GM18498 (cell line): ENCODE measurements around the gene PPFIBP2.
A peak's percentile ranks its signal among the peaks of the same experiment; 100 is the strongest.

Experiments
- ATAC-seq: cut with Tn5 transposase; IDR thresholded peaks from one replicate; pipeline ENCODE4 v1.9.1; 2021; ENCODE audit warnings: mild to moderate bottlenecking, moderate library complexity; ENCODE audit not compliant: unreplicated experiment

PPFIBP2 gene

DNA sequence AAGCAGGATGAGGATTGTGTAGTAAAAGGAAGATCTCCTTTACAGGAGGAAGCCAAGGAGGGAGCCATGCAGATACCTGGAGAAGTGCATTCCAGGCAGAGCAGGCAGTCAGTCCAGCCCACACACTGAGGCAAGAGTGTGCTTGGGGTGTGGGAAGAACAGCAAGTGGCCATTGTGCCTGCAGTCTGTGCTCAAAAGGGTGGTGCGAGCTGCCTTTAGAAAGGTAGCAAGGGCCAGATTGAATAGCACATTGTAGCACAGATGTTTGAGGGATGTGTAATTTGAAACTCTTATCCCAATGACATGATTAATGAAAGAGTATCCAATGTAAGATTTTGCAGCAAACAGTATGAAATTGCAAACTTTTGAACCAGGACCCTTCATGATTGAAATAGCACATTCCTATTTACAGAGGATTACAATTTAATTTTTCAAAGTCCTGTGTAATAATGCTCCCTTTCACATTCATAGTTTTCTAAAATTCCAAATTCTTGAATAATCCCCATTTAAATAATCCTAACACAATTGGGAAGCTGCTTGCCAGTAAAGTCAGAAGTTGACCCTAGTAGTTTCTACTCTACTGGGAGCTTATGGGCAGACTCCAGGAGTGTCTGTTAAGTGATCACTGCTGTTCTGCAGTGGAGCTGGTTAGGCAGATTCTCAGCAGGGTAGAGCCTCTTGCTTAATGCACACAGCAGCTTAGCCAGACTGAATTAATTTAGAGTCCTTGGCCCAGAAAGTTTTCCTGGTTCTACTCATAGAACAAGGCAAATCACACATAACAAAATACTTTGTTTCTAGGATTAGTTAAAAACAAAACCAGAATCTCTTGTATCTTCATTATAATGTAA lies 81.4 kb downstream of the PPFIBP2 start:
- ATAC-seq: no peak

DNA sequence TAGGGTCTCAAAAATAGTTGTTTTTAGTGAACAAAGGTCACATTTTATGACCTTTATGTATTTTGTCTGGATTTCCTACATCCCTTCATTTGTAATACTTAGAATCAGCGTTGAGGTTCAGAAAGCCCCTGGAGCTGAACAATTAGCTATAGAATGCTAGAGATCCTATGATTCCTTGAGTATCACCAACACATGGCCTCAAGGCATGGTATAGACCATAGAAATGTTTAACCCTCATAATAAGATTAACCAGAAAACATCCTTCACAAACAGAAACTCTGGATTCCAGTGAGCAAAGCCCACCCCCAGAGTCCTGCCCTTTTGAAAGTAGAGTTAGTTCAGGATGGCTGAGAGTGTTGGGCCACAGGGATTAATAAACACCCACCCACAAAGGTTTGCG lies 82.2 kb downstream of the PPFIBP2 start:
- no peak for ATAC-seq

DNA sequence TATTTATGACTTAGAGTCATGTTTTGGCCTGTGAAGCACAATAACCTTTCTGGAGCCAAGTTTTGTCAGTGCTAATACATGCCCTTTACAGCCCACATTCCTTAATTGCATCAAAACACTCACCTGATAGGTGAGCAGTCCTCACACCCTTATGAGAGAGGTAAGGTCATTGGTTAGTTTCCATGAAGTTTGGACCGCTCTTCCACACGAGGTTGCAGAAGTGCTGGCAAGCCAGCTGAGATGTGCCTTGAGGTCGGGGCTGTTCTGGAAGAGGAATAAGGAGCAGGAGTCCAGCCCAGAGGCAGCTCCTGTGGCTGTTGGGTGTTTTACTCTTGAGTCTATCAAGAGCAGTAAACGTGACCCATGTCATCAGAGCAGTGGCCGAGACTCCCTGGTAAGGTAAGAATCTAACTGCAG lies 83.2 kb downstream of the PPFIBP2 start:
- no peak for ATAC-seq

DNA sequence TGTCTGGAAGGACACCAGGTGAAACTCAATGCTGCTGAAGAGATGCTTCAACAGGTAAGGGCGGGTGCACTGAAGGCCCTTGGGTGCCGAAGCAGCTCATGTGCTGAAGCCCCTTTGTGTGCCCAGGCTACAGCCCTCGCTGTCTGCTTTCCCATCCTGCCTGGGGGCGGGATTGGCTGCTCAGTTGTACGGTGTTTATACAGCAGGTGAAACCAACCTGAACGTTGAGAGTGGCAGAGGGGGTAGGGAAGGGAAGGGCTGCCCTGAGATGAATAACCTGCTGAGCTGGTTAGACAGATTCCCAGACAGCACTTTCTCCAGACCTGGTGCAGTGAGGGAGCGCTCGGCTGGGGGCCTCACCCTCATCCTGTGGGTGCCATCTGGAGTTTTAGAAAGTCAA lies 83.8 kb downstream of the PPFIBP2 start:
- no peak for ATAC-seq

DNA sequence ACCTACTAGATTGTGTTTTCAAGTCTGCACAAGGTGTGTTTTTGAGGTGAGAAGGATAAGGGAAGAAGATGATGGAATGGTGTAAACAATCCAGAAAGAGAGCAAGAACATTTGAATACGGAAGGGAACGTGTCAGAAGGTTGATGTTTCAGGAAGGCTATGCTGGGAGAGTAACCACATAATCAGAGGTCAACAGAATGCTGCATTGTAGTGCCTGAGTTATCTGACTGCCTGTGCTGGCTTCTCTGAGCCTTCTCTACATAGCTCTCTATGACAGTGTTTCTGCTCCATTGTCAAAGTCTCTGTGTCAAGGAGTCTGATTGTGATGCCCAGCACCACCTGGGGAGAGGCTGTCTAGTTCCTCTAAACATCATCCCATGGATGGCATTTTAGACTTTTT lies 85.4 kb downstream of the PPFIBP2 start:
- ATAC-seq: no peak

GRCh38 chr11:7600205-7600775 lies 86.5 kb downstream of the PPFIBP2 start:
- no peak for ATAC-seq

GRCh38 chr11:7603031-7603781 lies 89.4 kb downstream of the PPFIBP2 start:
- no peak for ATAC-seq

GRCh38 chr11:7604331-7604955 lies 90.6 kb downstream of the PPFIBP2 start:
- ATAC-seq: no peak

DNA sequence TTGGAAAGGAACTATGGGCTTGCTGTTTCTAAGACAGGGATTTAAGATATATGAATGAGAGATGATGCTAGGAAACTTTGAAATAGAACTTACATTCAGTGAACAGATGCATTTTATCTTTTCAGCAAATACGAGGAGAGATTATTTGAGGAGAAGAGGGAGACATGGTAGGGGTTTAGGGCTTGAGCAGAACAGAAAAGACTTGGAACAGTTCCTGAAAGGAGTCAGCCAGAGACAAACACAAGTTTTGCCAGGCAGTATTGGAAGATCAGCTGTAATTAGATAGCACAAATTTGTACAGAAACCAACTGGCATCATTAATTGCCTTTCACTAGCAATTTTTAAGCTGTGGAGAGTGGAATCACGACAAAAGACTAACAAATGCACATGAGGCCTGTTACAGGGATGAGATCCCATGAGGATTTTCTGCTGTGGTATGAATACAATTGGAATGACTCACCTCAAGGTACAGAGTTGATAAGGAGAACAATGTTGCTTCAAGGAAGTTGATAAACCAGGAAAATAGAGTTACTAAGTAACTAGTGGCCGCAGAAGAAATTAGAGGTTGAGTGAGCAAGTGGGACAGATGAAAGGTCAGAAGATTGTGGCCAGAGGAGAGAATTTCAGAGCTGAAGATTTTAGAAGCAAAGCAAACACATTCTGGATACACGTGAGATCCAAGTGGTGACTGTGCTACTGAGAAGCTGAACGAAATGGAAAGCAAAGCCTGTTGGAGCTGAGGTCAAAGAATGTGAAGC lies 91.6 kb downstream of the PPFIBP2 start:
- ATAC-seq: no peak

GRCh38 chr11:7606496-7606895 lies 92.7 kb downstream of the PPFIBP2 start:
- no peak for ATAC-seq

GRCh38 chr11:7609015-7609414 lies 95.2 kb downstream of the PPFIBP2 start:
- ATAC-seq: no peak

- ATAC-seq: no peak
These were observed 95.7 kb downstream of the PPFIBP2 start for GRCh38 chr11:7609521-7609920.

DNA sequence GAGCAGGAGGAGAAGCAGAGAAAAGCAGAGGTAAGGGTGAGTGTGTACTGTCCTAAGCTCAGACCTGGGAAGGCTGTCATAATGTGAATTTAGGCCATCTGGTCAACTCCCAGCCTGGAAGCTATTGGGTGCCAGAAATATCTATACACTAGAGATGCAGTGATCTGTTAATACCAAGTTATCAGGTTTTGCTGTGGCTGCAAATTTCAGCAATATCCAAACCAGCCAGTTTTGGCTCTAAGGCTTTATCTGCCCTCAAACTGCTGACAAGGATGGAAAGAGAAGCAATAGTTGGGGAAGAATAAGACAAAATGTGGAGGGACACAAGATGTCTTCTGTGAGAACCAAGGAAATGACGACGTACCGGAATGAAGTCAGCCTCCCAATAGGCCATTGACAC lies 96.6 kb downstream of the PPFIBP2 start:
- ATAC-seq: no peak

DNA sequence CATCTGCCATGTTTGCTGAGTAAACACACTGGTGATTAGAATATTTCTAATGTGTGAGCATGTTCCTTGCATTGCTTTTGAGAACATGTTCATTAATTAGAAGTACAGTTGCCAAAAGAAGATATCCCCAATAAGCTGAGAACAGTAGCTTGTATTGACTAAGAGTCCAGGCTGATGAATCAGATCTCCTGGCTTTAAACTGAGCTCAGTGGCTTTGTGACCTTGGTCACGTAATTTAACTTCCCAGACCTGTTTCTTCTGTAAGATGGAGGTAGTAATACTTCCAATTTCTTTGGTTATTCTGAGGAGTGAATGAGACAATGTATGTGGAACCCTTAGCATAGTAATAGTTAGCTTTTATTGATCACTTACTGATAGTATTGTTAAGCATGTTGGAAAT lies 97.6 kb downstream of the PPFIBP2 start:
- ATAC-seq: no peak

GRCh38 chr11:7612056-7612660 lies 98.4 kb downstream of the PPFIBP2 start:
- no peak for ATAC-seq

DNA sequence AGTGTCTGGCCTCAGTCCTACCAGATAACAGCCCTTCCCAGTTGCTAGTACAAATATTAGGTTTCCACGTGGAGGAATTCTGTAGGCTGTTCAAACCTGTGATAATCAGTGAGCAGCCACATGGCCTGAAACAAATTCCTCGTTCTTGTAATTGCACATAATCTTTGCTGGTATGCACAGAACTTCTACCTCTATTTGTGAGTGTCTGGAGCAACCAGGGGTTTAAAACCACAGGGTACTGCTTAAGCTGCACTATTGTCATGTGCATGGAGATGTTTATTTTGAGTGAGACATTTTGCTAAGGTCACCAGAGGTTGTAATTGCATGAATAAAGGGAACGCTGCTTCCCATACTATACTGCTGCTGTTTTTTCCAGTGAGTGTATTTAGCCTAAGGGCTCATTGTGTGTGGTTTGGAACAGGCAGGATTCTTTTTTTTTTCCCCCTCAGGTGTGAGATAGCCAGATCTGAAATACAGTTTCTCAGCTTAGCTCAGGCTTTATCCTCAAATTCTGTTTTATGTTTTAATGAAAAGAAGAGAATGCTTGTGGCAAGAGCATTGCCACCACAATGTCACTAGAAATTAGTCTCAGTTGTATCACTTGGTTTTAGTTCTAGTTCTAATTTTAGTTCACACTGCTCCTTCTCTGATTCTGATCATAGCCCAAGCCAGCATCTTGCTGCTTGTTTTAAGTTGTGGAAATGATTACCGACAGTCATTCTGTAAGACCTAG lies 99.0 kb downstream of the PPFIBP2 start:
- peak; percentile 54 for ATAC-seq

DNA sequence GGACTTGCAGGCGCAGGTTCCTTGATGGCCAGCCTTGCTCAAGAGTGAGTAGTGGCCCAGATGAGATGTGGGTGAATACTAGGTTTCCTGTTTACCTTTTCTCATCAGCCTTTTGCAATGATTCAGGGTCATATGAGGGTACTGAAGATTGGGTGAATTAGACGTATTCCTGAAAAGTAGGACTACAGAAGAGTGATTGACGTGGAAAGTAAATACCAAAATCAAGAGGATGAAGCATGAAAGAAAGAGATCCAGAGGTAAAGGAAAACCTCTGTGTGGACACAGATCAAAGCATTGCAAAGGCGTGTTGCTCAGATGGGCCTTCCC lies 99.6 kb downstream of the PPFIBP2 start:
- no peak for ATAC-seq

DNA sequence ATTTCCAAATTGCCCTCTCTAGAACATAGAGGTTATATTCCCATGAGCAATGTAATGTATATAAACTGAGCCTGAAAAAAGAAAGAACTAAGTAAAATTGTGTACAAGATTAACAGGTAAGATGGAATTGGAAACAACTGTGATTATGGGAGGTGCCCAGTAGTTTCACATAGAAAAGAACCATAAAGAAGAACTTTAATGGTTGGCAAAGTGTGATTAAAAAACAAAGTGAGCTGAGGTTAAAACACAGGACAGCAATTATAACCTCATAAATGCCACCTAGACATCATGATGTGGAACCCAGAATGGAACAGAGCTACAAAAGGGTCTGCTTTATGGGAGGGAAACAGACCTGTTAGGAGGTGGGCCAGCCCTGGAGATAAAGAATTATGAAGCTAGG lies 100.9 kb downstream of the PPFIBP2 start:
- no peak for ATAC-seq

DNA sequence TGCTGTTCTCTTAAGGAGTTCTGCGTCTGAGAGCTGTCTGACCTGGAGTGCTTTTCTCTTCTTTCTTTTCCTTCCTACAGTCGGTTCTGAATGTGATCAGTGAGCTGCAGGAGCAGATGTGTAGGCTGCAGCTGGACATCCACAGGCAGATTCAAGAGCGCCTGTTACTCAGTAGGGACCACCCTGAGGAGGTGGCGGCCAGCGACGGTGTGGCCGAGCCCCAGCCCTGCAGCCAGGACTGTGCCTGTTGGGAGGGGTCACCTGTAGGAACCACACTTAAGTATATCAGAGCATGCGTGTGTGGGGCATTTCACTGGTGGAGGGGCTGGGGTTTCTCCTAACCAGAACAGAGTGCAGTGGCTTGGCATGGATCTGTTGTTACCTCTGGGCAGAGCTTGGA lies 103.2 kb downstream of the PPFIBP2 start:
- ATAC-seq: no peak

DNA sequence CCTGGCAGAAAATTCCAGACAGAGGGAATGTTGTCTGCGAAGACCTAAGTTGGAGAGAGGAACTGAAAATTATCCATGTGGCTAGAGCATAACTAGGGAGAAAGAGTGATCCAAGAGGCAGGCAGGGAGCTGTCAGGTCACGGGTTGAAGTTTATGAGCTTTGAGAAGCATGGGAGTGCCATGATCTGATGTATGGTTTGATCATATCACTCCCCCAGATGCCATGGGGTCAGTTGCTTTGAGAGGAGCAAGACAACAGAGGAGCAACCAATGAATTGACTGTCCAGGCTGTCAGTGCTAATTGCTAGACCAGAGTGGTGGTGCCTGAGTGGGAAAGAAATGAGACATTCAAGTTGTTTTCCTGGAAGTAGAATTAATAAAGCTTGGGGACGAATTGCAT lies 105.5 kb downstream of the PPFIBP2 start:
- ATAC-seq: no peak
